ENCODE results near the gene DLG2. TPM values are rescaled to one million over a fixed set of nuclear protein-coding genes. Genes with fewer than 3 reads are reported as not detected.

DLG2 gene
- total RNA-seq, 4 donors from 2014 or later: 2.9 to 30.2 (median 22.6) TPM

DNA sequence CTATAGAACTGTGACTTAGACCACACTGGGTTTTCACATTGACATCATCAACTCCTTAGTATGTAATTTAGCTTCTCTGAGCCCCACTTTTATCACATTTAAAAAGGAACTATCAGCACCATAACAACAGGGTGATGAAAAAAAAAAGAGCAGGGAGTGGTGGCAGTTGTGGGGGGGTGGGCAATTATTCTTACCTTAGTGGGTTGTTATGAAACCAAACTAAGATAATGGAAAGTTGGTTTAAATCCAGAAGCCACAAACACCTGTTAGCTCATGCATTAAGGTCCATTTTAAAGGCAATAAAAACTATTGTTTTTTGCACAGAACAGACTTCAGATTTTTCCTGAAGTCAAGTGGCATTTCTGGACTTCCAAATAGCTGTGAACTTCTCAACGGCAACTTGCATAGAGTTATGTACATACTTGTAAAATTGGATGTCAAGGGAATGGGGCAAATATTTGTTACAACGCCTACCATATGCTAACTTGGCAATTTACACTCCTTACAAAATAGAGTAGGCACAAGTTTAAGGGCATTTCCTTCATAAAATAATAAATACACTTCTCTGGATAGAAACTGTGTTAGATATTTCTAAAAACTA is 793.6 kb downstream of the DLG2 start:
- no peak overlapping the region for H3K27ac ChIP-seq
- TF ChIP-seq, protein P1, sequence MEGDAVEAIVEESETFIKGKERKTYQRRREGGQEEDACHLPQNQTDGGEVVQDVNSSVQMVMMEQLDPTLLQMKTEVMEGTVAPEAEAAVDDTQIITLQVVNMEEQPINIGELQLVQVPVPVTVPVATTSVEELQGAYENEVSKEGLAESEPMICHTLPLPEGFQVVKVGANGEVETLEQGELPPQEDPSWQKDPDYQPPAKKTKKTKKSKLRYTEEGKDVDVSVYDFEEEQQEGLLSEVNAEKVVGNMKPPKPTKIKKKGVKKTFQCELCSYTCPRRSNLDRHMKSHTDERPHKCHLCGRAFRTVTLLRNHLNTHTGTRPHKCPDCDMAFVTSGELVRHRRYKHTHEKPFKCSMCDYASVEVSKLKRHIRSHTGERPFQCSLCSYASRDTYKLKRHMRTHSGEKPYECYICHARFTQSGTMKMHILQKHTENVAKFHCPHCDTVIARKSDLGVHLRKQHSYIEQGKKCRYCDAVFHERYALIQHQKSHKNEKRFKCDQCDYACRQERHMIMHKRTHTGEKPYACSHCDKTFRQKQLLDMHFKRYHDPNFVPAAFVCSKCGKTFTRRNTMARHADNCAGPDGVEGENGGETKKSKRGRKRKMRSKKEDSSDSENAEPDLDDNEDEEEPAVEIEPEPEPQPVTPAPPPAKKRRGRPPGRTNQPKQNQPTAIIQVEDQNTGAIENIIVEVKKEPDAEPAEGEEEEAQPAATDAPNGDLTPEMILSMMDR (IDR thresholded peaks at IDR 0.05): no peak
- TF ChIP-seq POLR2A (IDR thresholded peaks at IDR 0.05): no peak
- no peak overlapping the region for H3K4me3 ChIP-seq
- intact Hi-C loops (cut with DNase I; ENCODE audit: low total_unique reads): no loop called here
- H3K27me3 ChIP-seq: no peaks in the 10 kb centered on the region
- no peaks in the 10 kb centered on the region for H3K36me3 ChIP-seq
- no peak for DNase-seq
- no peaks in the 10 kb centered on the region for H3K4me1 ChIP-seq
- no peaks in the 10 kb centered on the region for H3K9me3 ChIP-seq

DNA sequence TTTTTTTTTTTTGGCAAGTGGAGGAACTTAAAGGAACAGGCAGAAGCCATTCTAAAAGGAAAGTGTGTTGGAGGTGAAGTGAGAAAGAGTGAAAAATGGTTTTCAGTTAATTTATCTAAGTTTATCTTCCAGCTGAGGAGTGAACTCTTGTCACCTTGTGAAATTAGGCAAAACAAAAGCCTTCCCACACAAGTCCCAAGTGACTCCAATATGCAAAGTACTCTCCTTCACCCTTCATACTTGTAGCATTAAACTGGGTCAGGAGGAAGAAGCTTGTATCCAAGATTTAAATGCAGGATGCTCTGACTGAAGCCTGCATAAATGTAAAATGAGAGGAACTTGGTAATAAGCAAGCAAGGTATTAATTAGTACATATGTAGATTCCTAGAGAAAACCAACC is 796.8 kb downstream of the DLG2 start:
- no peak overlapping the region for H3K4me3 ChIP-seq
- intact Hi-C loops (cut with DNase I; ENCODE audit: low total_unique reads): no loop called here
- no peak for DNase-seq
- no peaks in the 10 kb centered on the region for H3K36me3 ChIP-seq
- H3K9me3 ChIP-seq: no peaks in the 10 kb centered on the region
- H3K4me1 ChIP-seq: no peaks in the 10 kb centered on the region
- H3K27ac ChIP-seq: no peak overlapping the region
- no peaks in the 10 kb centered on the region for H3K27me3 ChIP-seq
- TF ChIP-seq POLR2A (IDR thresholded peaks at IDR 0.05): no peak
- TF ChIP-seq, protein P1 (IDR thresholded peaks at IDR 0.05): no peak

GRCh38 chr11:84829162-84829561 is 798.0 kb downstream of the DLG2 start:
- no peaks in the 10 kb centered on the region for H3K27me3 ChIP-seq
- H3K27ac ChIP-seq: no peak overlapping the region
- H3K4me3 ChIP-seq: no peak overlapping the region
- TF ChIP-seq, protein P1 (IDR thresholded peaks at IDR 0.05): no peak
- TF ChIP-seq POLR2A (IDR thresholded peaks at IDR 0.05): no peak
- no peak for DNase-seq
- no peaks in the 10 kb centered on the region for H3K9me3 ChIP-seq
- H3K36me3 ChIP-seq: no peaks in the 10 kb centered on the region
- intact Hi-C loops (cut with DNase I; ENCODE audit: low total_unique reads): no loop called here
- no peaks in the 10 kb centered on the region for H3K4me1 ChIP-seq

DNA sequence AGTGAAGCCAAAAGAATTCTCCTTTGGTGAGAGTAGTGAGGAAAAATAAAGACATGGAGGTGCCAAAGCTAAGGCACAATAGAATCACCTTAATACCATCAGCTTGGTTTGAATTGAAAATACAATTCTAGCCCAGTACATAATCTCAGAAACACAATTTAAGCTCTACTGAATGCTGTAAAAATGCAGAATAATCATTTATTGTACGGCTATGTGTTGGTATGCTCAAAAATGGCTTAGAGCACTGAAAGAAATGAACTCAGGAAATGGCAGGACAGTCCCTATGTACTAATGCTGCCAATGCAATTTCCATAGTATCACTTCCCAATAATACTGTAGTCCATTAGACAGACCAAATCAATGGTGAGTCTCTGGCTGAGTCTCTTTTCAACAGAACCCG is 798.5 kb downstream of the DLG2 start:
- DNase-seq: no peak
- Histone ChIP-seq H3K9me3 (no peaks in the 10 kb centered on the region), H3K27ac (no peak overlapping the region), H3K4me1 (no peaks in the 10 kb centered on the region), H3K4me3 (no peak overlapping the region), H3K36me3 (no peaks in the 10 kb centered on the region), H3K27me3 (no peaks in the 10 kb centered on the region)
- no peak for TF ChIP-seq POLR2A (IDR thresholded peaks at IDR 0.05)
- TF ChIP-seq, protein P1 (IDR thresholded peaks at IDR 0.05): no peak
- intact Hi-C loops (cut with DNase I; ENCODE audit: low total_unique reads): no loop called here

- Histone ChIP-seq H3K36me3 (no peaks in the 10 kb centered on the region), H3K9me3 (no peaks in the 10 kb centered on the region), H3K27me3 (no peaks in the 10 kb centered on the region), H3K4me1 (no peaks in the 10 kb centered on the region), H3K4me3 (no peak overlapping the region), H3K27ac (no peak overlapping the region)
- no peak for DNase-seq
- TF ChIP-seq, protein P1 (IDR thresholded peaks at IDR 0.05): no peak
- TF ChIP-seq POLR2A (IDR thresholded peaks at IDR 0.05): no peak
- intact Hi-C loops (cut with DNase I; ENCODE audit: low total_unique reads): no loop called here
Measured at GRCh38 chr11:84825106-84825660, 802.0 kb downstream of the DLG2 start.

Data from uterus (tissue), 4 donors.